Kidney epithelial cell (primary cell): ENCODE measurements around the gene RASGRP1. TPM values are rescaled to one million over a fixed set of nuclear protein-coding genes. Genes with fewer than 3 reads are reported as not detected.

Source experiments
- DNase-seq: peaks from one replicate; pipeline ENCODE4 v3.0.0-alpha.2; 2010; ENCODE audit warnings: low read depth
- H3K27me3 ChIP-seq: 2 replicates; pipeline ENCODE4 v1.6.0; 2011; ENCODE audit warnings: low read length; ENCODE audit not compliant: control insufficient read depth, insufficient read depth
- H3K36me3 ChIP-seq: 2 replicates; pipeline ENCODE4 v1.5.1; 2011; ENCODE audit warnings: low read length; ENCODE audit not compliant: control insufficient read depth, insufficient read depth
- H3K4me3 ChIP-seq: 2 replicates; pipeline ENCODE4 v1.5.1; 2011; ENCODE audit warnings: low read depth, mild to moderate bottlenecking, control low read depth, low read length
- total RNA-seq: library from RNA; depleted of rRNA; stranded (reverse); fragments of >200 nt; gene quantifications from 2 replicates; pipeline ENCODE4 v1.2.3, GENCODE V29; 2015
- TF ChIP-seq, protein P1 (sequence below): IDR thresholded peaks from 2 replicates; pipeline ENCODE4 v1.5.1; 2011; ENCODE audit warnings: mild to moderate bottlenecking, moderate library complexity, low read length, control low read depth, inconsistent platforms; ENCODE audit not compliant: insufficient read depth, poor library complexity, severe bottlenecking

RASGRP1 gene
- total RNA-seq, 1 donor from 2014 or later: 3.1 TPM

DNA sequence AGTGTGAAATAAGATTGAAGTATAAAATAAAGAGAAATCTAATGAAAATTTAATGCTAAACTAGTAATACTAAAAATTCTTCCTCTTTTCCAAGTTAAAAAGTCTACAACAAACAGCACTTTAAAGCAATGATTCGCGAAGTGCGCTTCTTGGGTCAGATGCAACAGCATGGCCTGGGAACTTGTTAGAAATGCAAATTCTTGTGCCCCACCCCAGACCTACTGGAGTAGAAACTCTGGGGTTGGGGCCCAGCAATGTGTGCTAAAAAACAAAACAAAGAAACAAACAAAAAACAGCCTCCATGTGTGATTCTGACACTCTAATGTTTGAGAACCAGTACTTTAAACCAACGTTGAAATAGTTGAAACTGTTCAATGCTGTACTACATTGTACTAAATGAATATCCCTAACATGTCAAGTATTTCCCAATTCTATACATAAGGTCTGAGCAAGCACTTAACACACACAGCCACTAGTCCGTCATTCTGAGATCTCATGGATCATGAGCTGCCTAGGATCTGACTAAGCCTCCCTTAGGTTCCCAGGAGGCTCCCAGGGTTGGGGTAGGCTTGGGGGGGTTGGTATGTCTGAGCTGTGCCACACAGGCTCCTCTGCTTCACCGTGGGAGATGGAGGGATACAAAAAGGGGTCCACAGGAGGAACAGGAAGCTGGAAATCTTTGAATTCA, 6.1 kb downstream of the RASGRP1 start:
- H3K4me3 ChIP-seq: no peak overlapping the region
- no peaks in the 10 kb centered on the region for H3K27me3 ChIP-seq
- H3K36me3 ChIP-seq: no peaks in the 10 kb centered on the region
- no peak for DNase-seq
- TF ChIP-seq, protein P1, sequence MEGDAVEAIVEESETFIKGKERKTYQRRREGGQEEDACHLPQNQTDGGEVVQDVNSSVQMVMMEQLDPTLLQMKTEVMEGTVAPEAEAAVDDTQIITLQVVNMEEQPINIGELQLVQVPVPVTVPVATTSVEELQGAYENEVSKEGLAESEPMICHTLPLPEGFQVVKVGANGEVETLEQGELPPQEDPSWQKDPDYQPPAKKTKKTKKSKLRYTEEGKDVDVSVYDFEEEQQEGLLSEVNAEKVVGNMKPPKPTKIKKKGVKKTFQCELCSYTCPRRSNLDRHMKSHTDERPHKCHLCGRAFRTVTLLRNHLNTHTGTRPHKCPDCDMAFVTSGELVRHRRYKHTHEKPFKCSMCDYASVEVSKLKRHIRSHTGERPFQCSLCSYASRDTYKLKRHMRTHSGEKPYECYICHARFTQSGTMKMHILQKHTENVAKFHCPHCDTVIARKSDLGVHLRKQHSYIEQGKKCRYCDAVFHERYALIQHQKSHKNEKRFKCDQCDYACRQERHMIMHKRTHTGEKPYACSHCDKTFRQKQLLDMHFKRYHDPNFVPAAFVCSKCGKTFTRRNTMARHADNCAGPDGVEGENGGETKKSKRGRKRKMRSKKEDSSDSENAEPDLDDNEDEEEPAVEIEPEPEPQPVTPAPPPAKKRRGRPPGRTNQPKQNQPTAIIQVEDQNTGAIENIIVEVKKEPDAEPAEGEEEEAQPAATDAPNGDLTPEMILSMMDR: no peak

DNA sequence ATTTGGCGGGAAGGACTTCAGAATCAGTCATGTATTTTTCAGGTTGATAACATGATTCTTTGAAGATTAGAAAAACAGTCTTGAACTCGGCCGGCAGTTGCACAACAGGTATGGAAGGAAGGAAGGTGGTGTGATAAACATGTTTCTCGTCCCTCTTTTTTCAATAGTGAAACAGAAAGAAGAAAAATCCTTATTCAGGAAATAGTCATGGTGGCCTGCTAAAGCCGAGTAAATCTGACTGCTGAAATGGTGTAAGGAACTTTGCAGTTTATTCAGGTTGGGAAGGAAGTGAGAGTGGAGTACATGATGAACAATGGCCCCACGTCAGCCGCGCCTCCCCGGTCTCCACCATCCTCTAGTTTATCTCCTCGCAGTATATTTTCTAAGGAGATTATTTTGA, 6.7 kb downstream of the RASGRP1 start:
- TF ChIP-seq, protein P1: no peak
- no peaks in the 10 kb centered on the region for H3K27me3 ChIP-seq
- no peak overlapping the region for H3K4me3 ChIP-seq
- DNase-seq: no peak
- H3K36me3 ChIP-seq: no peaks in the 10 kb centered on the region

DNA sequence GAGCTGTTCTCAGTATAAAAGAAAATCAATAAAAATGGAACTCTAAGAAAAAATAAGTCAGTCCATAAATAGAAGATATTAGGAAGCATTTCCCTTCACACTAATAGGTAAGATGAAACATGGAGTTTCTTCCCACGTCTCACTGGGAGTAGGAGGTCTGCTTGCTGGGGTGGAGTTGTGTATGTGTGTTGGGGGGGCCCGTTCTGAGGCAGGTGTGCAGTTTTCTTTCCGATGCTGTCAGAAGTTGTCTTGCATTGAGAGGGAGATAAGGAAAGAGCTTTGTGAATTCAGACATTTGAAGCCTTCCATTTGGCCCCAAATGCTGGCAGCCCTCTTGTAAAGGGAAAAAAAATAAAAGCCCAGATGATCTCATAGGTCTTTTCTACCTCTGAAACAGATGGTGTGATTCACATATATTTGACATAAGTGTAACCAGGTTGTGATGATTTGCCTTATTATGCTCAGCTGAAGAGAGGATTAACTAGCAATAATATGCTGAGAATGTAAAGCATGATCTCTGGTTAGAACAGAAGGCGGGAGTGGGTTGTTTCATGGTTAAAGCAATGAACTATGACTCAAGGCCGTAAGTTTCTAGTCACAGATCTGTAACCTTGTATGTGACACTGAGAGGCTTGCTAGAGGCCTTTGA, 8.8 kb downstream of the RASGRP1 start:
- no peaks in the 10 kb centered on the region for H3K36me3 ChIP-seq
- H3K4me3 ChIP-seq: no peak overlapping the region
- TF ChIP-seq, protein P1: no peak
- peak; percentile 67 for DNase-seq
- H3K27me3 ChIP-seq: no peaks in the 10 kb centered on the region

DNA sequence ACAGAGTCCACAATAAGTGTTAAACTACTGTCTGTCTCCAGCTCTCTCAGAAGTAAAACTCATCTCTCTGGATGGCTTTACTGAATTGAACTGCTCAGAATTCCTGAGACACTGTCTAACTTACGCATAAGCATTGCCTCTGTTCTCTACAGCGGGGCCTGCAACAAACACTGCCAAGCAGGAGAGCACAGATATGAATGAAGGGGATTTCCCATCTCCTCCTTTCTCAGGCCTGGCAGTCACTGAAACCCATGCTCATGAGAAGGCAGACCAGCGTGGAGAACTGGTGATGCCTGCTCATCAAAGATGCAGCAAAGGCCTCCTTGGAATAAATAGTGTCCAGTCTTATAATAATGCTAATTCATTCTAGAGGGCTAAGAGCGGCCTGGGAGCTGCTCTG, 10.3 kb downstream of the RASGRP1 start:
- Histone ChIP-seq H3K4me3 (no peak overlapping the region), H3K27me3 (no peaks in the 10 kb centered on the region), H3K36me3 (no peaks in the 10 kb centered on the region)
- peak; percentile 25 for DNase-seq
- TF ChIP-seq, protein P1: no peak

DNA sequence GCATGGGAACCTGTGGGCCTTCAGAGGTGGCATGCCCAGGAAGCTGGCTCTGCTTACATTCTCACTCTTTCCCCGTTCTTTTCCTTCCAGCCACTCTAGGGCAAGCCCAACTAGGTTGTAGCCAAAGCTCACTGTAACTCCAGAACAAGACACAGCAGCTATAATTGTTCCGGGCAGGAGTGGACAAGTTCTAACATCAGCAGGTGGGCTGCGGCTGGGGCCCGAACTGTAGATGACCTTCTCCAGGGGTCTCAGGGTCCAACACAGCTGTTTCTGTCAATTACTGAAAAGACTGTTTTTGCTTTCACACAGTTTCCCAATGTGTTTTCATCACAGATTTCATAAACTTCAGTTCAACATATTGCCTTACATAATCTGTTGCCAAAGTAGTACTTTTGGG, 11.5 kb downstream of the RASGRP1 start:
- Histone ChIP-seq H3K4me3 (no peak overlapping the region), H3K27me3 (no peaks in the 10 kb centered on the region), H3K36me3 (no peaks in the 10 kb centered on the region)
- TF ChIP-seq, protein P1: no peak
- DNase-seq: no peak
